K562 (cell line): ENCODE results near the gene ZKSCAN3. TPM values are rescaled to one million over a fixed set of nuclear protein-coding genes. Genes with fewer than 3 reads are reported as not detected.

Experiments used
- CBFB ChIP-seq: sonication (generic); formaldehyde crosslinking; IDR thresholded peaks from 2 replicates; pipeline ENCODE4 v1.4.0; 2020; ENCODE audit warnings: mild to moderate bottlenecking, missing genetic modification reagents
- CHD1 ChIP-seq: fragments of 200-600 bp; sonication (generic); IDR thresholded peaks from one replicate; pipeline ENCODE4 v1.6.1; 2012; ENCODE audit warnings: mild to moderate bottlenecking, moderate library complexity, low read length, inconsistent platforms
- ETS2 ChIP-seq: IDR thresholded peaks from 2 replicates; pipeline ENCODE4 v1.6.1; 2016; ENCODE audit warnings: borderline replicate concordance, missing genetic modification characterization, mild to moderate bottlenecking, moderate library complexity, missing compliant biosample characterization; ENCODE audit not compliant: poor library complexity, severe bottlenecking
- EWSR1 ChIP-seq: fragments of 450-650 bp; IDR thresholded peaks from 2 replicates; pipeline ENCODE4 v1.6.1; 2018; ENCODE audit warnings: borderline replicate concordance, mild to moderate bottlenecking, low read depth, moderate library complexity; ENCODE audit not compliant: partially characterized antibody
- FOXM1 ChIP-seq, 2 experiments: fragments of 450-650 bp in 1 of 2; sonication (generic) in 1 of 2; formaldehyde crosslinking in 1 of 2; IDR thresholded peaks; 2 replicates each; pipeline versions ENCODE4 v1.6.1 to v1.9.0; 2017 to 2022; ENCODE audit warnings: low read depth in 2 of 2, mild to moderate bottlenecking in 2 of 2, missing genetic modification reagents in 1 of 2, moderate library complexity in 1 of 2
- HDAC1 ChIP-seq, 2 experiments: fragments of 450-650 bp; IDR thresholded peaks; 2 replicates each; pipeline ENCODE4 v1.6.1; 2016 to 2017; ENCODE audit warnings: inconsistent platforms in 1 of 2, mild to moderate bottlenecking in 1 of 2, moderate library complexity in 1 of 2
- HLTF ChIP-seq: fragments of 450-650 bp; IDR thresholded peaks from 2 replicates; pipeline ENCODE4 v1.6.1; 2016
- MAZ ChIP-seq, 2 experiments: fragments of 450-650 bp in 1 of 2; sonication (generic) in 1 of 2; formaldehyde crosslinking; IDR thresholded peaks in 1 of 2; conservative IDR thresholded peaks in 1 of 2; 2 replicates each; pipeline versions ENCODE4 v1.4.0 to v1.5.0; 2020; ENCODE audit warnings: mild to moderate bottlenecking in 1 of 2, missing genetic modification reagents in 1 of 2
- MCM5 ChIP-seq: fragments of 450-650 bp; IDR thresholded peaks from 2 replicates; pipeline ENCODE4 v1.6.1; 2016; ENCODE audit warnings: low read depth
- MEIS2 ChIP-seq: fragments of 450-650 bp; IDR thresholded peaks from 2 replicates; pipeline ENCODE4 v1.6.1; 2014; ENCODE audit warnings: mild to moderate bottlenecking; ENCODE audit not compliant: partially characterized antibody
- NFXL1 ChIP-seq: fragments of 450-650 bp; formaldehyde crosslinking; IDR thresholded peaks from 2 replicates; pipeline ENCODE4 v1.4.0; 2021; ENCODE audit warnings: mild to moderate bottlenecking
- SOX6 ChIP-seq: fragments of 450-650 bp; IDR thresholded peaks from 2 replicates; pipeline ENCODE4 v1.6.1; 2014; ENCODE audit warnings: mild to moderate bottlenecking
- SRSF7 ChIP-seq: fragments of 200-400 bp; formaldehyde crosslinking; optimal IDR thresholded peaks from 2 replicates; pipeline ENCODE3; 2017; ENCODE audit warnings: mild to moderate bottlenecking, low read depth, low read length
- TEAD4 ChIP-seq, 2 experiments: sonication (generic) in 1 of 2; formaldehyde crosslinking in 1 of 2; IDR thresholded peaks; 2 replicates each; pipeline versions ENCODE4 v1.6.1 to v1.8.0; 2012 to 2022; ENCODE audit warnings: borderline replicate concordance in 1 of 2, inconsistent platforms in 1 of 2, low read length in 1 of 2, mild to moderate bottlenecking in 1 of 2, missing genetic modification reagents in 1 of 2
- TFAM ChIP-seq: fragments of 250-450 bp; sonication (Bioruptor Pico); conservative IDR thresholded peaks from 2 replicates; pipeline ENCODE4 v1.5.0; 2021; ENCODE audit warnings: mild to moderate bottlenecking, moderate library complexity
- XRCC5 ChIP-seq: fragments of 200-400 bp; formaldehyde crosslinking; IDR thresholded peaks from 2 replicates; pipeline ENCODE4 v1.6.1; 2017; ENCODE audit warnings: low read depth, mild to moderate bottlenecking, low read length
- ZFPM2 ChIP-seq: fragments of 250-450 bp; sonication (Bioruptor Pico); IDR thresholded peaks from 2 replicates; pipeline ENCODE4 v1.5.1; 2022; ENCODE audit warnings: mild to moderate bottlenecking
- ZKSCAN8 ChIP-seq: fragments of 200-800 bp; sonication (Bioruptor generic); IDR thresholded peaks from 2 replicates; pipeline ENCODE4 v1.6.1; 2016; ENCODE audit warnings: missing genetic modification characterization, missing compliant biosample characterization
- ZNF274 ChIP-seq: IDR thresholded peaks from 2 replicates; pipeline ENCODE4 v1.6.1; 2011; ENCODE audit warnings: low read depth, mild to moderate bottlenecking, low read length, moderate library complexity, borderline replicate concordance
- ZNF445 ChIP-seq: fragments of 250-450 bp; sonication (Bioruptor Pico); IDR thresholded peaks from 2 replicates; pipeline ENCODE4 v1.4.0; 2020; ENCODE audit warnings: low read depth, mild to moderate bottlenecking, moderate library complexity
- ZNF668 ChIP-seq: fragments of 250-450 bp; sonication (Bioruptor Pico); IDR thresholded peaks from 2 replicates; pipeline ENCODE4 v1.8.0; 2022; ENCODE audit warnings: mild to moderate bottlenecking, inconsistent platforms
- polyA plus RNA-seq, 8 experiments: library from polyadenylated mRNA; depleted of rRNA in 4 of 8; stranded (reverse) in 5 of 8; unstranded in 3 of 8; fragments of >200 nt; fragmentation: Nextera tagmentation in 2 of 8; fragmentation: Illumina TruSeq in 1 of 8; extraction: Ambion mirVana in 2 of 8; extraction: Trizol in 1 of 8; gene quantifications; 2 replicates each; pipeline versions ENCODE4 v1.2.1 to v1.2.3, GENCODE V29; 2011 to 2014; ENCODE audit warnings: inconsistent platforms in 1 of 8, missing spikeins in 1 of 8
- total RNA-seq, 7 experiments: library from RNA; depleted of rRNA in 6 of 7; stranded (reverse); fragments of >200 nt in 6 of 7; fragmentation: Illumina TruSeq in 2 of 7; extraction: Trizol in 2 of 7; gene quantifications; 2 replicates each; pipeline versions ENCODE4 v1.2.1 to v1.2.3, GENCODE V29; 2011 to 2021; ENCODE audit warnings: low replicate concordance in 1 of 7
- TF ChIP-seq, protein P1 (sequence below): IDR thresholded peaks from 2 replicates; pipeline ENCODE4 v1.6.1; 2011; ENCODE audit warnings: borderline replicate concordance, low read depth, mild to moderate bottlenecking, moderate library complexity, low read length; ENCODE audit not compliant: insufficient read depth, poor library complexity, severe bottlenecking
- TF ChIP-seq, protein P2 (sequence below), 2 experiments: fragments of 200-800 bp in 1 of 2; sonication (Bioruptor generic) in 1 of 2; sonication (generic) in 1 of 2; formaldehyde crosslinking in 1 of 2; IDR thresholded peaks in 1 of 2; conservative IDR thresholded peaks in 1 of 2; 2 replicates each; pipeline versions ENCODE4 v1.5.0 to v1.6.1; 2016 to 2020; ENCODE audit warnings: missing compliant biosample characterization in 1 of 2, missing genetic modification characterization in 1 of 2, missing genetic modification reagents in 1 of 2

ZKSCAN3 gene
- total and polyA plus RNA-seq, 9 of the 15 experiments (the other 6 are each of a cell fraction or from before 2014, with no cell fraction given): 3.0 to 12.4 (median 10.2) TPM

- no peak for TF ChIP-seq ZNF274
- no peak for TF ChIP-seq SRSF7
- no peak for TF ChIP-seq ZNF445 (CRISPR knock-in tag)
- peak; percentile 56 for TF ChIP-seq MEIS2
- no peak for TF ChIP-seq TFAM (CRISPR knock-in tag)
- no peak for TF ChIP-seq CBFB (CRISPR knock-in tag)
- TF ChIP-seq CHD1: peak; percentile 67
- TF ChIP-seq, protein P1, sequence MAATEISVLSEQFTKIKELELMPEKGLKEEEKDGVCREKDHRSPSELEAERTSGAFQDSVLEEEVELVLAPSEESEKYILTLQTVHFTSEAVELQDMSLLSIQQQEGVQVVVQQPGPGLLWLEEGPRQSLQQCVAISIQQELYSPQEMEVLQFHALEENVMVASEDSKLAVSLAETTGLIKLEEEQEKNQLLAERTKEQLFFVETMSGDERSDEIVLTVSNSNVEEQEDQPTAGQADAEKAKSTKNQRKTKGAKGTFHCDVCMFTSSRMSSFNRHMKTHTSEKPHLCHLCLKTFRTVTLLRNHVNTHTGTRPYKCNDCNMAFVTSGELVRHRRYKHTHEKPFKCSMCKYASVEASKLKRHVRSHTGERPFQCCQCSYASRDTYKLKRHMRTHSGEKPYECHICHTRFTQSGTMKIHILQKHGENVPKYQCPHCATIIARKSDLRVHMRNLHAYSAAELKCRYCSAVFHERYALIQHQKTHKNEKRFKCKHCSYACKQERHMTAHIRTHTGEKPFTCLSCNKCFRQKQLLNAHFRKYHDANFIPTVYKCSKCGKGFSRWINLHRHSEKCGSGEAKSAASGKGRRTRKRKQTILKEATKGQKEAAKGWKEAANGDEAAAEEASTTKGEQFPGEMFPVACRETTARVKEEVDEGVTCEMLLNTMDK: no peak
- TF ChIP-seq ZNF668 (CRISPR knock-in tag): no peak
- TF ChIP-seq, protein P2, sequence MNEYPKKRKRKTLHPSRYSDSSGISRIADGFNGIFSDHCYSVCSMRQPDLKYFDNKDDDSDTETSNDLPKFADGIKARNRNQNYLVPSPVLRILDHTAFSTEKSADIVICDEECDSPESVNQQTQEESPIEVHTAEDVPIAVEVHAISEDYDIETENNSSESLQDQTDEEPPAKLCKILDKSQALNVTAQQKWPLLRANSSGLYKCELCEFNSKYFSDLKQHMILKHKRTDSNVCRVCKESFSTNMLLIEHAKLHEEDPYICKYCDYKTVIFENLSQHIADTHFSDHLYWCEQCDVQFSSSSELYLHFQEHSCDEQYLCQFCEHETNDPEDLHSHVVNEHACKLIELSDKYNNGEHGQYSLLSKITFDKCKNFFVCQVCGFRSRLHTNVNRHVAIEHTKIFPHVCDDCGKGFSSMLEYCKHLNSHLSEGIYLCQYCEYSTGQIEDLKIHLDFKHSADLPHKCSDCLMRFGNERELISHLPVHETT (CRISPR knock-in tag; conservative IDR thresholded peaks at IDR 0.05 in 1 of 2, IDR thresholded peaks at IDR 0.05 in 1 of 2): peak in 1 of 2 experiments; percentile 46; a peak in 1 of 4 replicates
- 0 out of 2 replicates have a peak, but pooled peaks have one; percentile 39 for TF ChIP-seq XRCC5
- 0 out of 2 replicates have a peak, but pooled peaks have one; percentile 18 for TF ChIP-seq FOXM1 (IDR thresholded peaks at IDR 0.05; ENCODE audit: low read depth)
- TF ChIP-seq FOXM1 (CRISPR knock-in tag; IDR thresholded peaks at IDR 0.05; ENCODE audit: low read depth): no peak; the same call in 1 of the 2 replicates
- no peak for TF ChIP-seq MCM5
- TF ChIP-seq ZKSCAN8 (CRISPR knock-in tag): no peak
- peak; percentile 62 for TF ChIP-seq TEAD4 (IDR thresholded peaks at IDR 0.05; ENCODE audit: low read length)
- no peak for TF ChIP-seq TEAD4 (CRISPR knock-in tag; IDR thresholded peaks at IDR 0.05; ENCODE audit: borderline replicate concordance)
- no peak for TF ChIP-seq ZFPM2
- no peak for TF ChIP-seq EWSR1
- no peak for TF ChIP-seq NFXL1
- peak in 1 of 2 experiments; percentile 41; a peak in 1 of 4 replicates for TF ChIP-seq HDAC1 (IDR thresholded peaks at IDR 0.05)
- TF ChIP-seq MAZ (CRISPR knock-in tag; conservative IDR thresholded peaks at IDR 0.05 in 1 of 2, IDR thresholded peaks at IDR 0.05 in 1 of 2): peak in 1 of 2 experiments; percentile 43; a peak in 2 of 4 replicates
- TF ChIP-seq ETS2 (tag): no peak
- no peak; the same call in none of the 2 replicates for TF ChIP-seq SOX6
- TF ChIP-seq HLTF: 0 out of 2 replicates have a peak, but pooled peaks have one; percentile 46
Measured at GRCh38 chr6:28355743-28356665, 6.3 kb downstream of the ZKSCAN3 start (continued).
